Spleen (tissue), 7 donors: ENCODE measurements around the gene NPB.

Experiments used
- CTCF ChIP-seq, 11 experiments: fragments of 200-600 bp in 7 of 11; fragments of 450-650 bp in 4 of 11; sonication (generic) in 4 of 11; IDR thresholded peaks in 8 of 11; conservative IDR thresholded peaks in 3 of 11; 1 replicate in 7 of 11; 2 replicates in 4 of 11; pipeline versions ENCODE4 v1.4.0 to v1.8.0; 2016 to 2021; ENCODE audit warnings: antibody characterized with exemption in 11 of 11, inconsistent platforms in 4 of 11, mild to moderate bottlenecking in 1 of 11
- POLR2A ChIP-seq, 3 donors: fragments of 450-650 bp; IDR thresholded peaks; one replicate each; pipeline ENCODE4 v1.5.1; 2017; ENCODE audit warnings: antibody characterized with exemption in 3 of 3, mild to moderate bottlenecking in 1 of 3
- POLR2AphosphoS5 ChIP-seq, 3 donors: sonication (generic); formaldehyde crosslinking; IDR thresholded peaks; one replicate each; pipeline ENCODE4 v1.5.1; 2017; ENCODE audit warnings: antibody characterized with exemption in 3 of 3
- donor health status: DM: no; HTN: no; CAD: no; lungs with moderate emphysema.
- donor health status: DM: no; HTN: no; CAD: no.
- donor health status: DM: no; HTN: no; CAD: no.

- no peak for TF ChIP-seq CTCF (IDR thresholded peaks at IDR 0.05 in 8 of 11, conservative IDR thresholded peaks at IDR 0.05 in 3 of 11)
- TF ChIP-seq POLR2A (IDR thresholded peaks at IDR 0.05) = no peak
- TF ChIP-seq POLR2AphosphoS5 (IDR thresholded peaks at IDR 0.05) = no peak
Observed at GRCh38 chr17:81906476-81907218, 4.6 kb downstream of the NPB start.
